Type B pancreatic cell (in vitro differentiated cells): ENCODE results near the gene SRCAP. TPM values are rescaled to one million over a fixed set of nuclear protein-coding genes. Genes with fewer than 3 reads are reported as not detected.

ENCODE experiments used
- DNase-seq: peaks from one replicate; pipeline ENCODE4 v3.0.0; 2021; ENCODE audit warnings: mixed read lengths; ENCODE audit not compliant: unreplicated experiment; ENCODE audit errors: extremely low spot score
- H3K27ac Mint-ChIP-seq: 2 replicates; pipeline ENCODE4 v1.8.0; 2021; ENCODE audit warnings: mild to moderate bottlenecking, mixed read lengths
- H3K27me3 Mint-ChIP-seq: 2 replicates; pipeline ENCODE4 v1.8.0; 2021; ENCODE audit warnings: mixed read lengths
- H3K36me3 Mint-ChIP-seq: 2 replicates; pipeline ENCODE4 v1.8.0; 2021; ENCODE audit warnings: mixed read lengths
- H3K4me1 Mint-ChIP-seq: one replicate; pipeline ENCODE4 v1.8.0; 2021; ENCODE audit warnings: mixed read lengths; ENCODE audit not compliant: unreplicated experiment
- H3K4me3 Mint-ChIP-seq: 2 replicates; pipeline ENCODE4 v1.8.0; 2021; ENCODE audit warnings: mild to moderate bottlenecking, mixed read lengths
- H3K9me3 Mint-ChIP-seq: 2 replicates; pipeline ENCODE4 v1.8.0; 2021; ENCODE audit warnings: mixed read lengths
- CTCF ChIP-seq: fragments of 200-600 bp; sonication (generic); conservative IDR thresholded peaks from 2 replicates; pipeline ENCODE4 v1.5.0; 2021; ENCODE audit warnings: antibody characterized with exemption, mild to moderate bottlenecking
- total RNA-seq: library from RNA; stranded (reverse); gene quantifications from 2 replicates; pipeline ENCODE4 v1.2.1, GENCODE V29; 2021; ENCODE audit warnings: low replicate concordance

The SRCAP gene
- total RNA-seq, 1 donor from 2014 or later: 73.5 TPM

GRCh38 chr16:30723725-30724355 lies 24.9 kb downstream of the SRCAP start:
- H3K27me3 Mint-ChIP-seq: no peaks in the 10 kb centered on the region
- H3K9me3 Mint-ChIP-seq: no peaks in the 10 kb centered on the region
- no peaks in the 10 kb centered on the region for H3K4me1 Mint-ChIP-seq
- DNase-seq: no peak
- H3K4me3 Mint-ChIP-seq: no peak overlapping the region
- TF ChIP-seq CTCF: no peak
- peaks cover 58% of the 10 kb centered on the region for H3K36me3 Mint-ChIP-seq
- H3K27ac Mint-ChIP-seq: no peak overlapping the region

GRCh38 chr16:30724641-30725417 lies 25.9 kb downstream of the SRCAP start:
- H3K27me3 Mint-ChIP-seq: no peaks in the 10 kb centered on the region
- peaks cover 59% of the 10 kb centered on the region for H3K36me3 Mint-ChIP-seq
- no peaks in the 10 kb centered on the region for H3K9me3 Mint-ChIP-seq
- H3K4me1 Mint-ChIP-seq: no peaks in the 10 kb centered on the region
- no peak for DNase-seq
- H3K27ac Mint-ChIP-seq: no peak overlapping the region
- H3K4me3 Mint-ChIP-seq: no peak overlapping the region
- TF ChIP-seq CTCF: no peak

DNA sequence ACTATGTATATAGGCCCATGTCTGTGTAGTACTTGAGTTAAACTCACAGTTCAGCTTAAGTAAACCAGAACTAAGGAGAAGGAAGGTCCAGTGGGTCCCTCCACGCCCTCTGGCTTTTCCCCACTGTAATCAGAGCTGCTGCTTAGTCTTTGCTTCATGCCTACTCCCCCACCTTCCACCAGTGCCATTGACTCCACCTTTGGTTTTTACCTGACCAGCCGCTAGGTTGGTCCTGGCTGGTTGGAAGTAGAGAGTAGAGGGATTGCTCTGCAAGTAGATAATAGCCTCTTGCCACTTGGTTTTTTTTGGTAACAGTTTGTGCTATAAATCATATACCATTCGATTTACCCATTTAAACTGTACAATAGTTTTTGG lies 26.4 kb downstream of the SRCAP start:
- H3K27me3 Mint-ChIP-seq: no peaks in the 10 kb centered on the region
- TF ChIP-seq CTCF: no peak
- DNase-seq: no peak
- H3K9me3 Mint-ChIP-seq: no peaks in the 10 kb centered on the region
- H3K36me3 Mint-ChIP-seq: peaks cover 56% of the 10 kb centered on the region
- H3K4me1 Mint-ChIP-seq: no peaks in the 10 kb centered on the region
- no peak overlapping the region for H3K4me3 Mint-ChIP-seq
- no peak overlapping the region for H3K27ac Mint-ChIP-seq

- Mint-ChIP-seq H3K4me1 (no peaks in the 10 kb centered on the region), H3K4me3 (no peak overlapping the region), H3K9me3 (no peaks in the 10 kb centered on the region), H3K36me3 (peaks cover 41% of the 10 kb centered on the region), H3K27me3 (no peaks in the 10 kb centered on the region), H3K27ac (no peak overlapping the region)
- no peak for DNase-seq
- TF ChIP-seq CTCF: no peak
Observed at GRCh38 chr16:30728321-30728720, 29.4 kb downstream of the SRCAP start.

DNA sequence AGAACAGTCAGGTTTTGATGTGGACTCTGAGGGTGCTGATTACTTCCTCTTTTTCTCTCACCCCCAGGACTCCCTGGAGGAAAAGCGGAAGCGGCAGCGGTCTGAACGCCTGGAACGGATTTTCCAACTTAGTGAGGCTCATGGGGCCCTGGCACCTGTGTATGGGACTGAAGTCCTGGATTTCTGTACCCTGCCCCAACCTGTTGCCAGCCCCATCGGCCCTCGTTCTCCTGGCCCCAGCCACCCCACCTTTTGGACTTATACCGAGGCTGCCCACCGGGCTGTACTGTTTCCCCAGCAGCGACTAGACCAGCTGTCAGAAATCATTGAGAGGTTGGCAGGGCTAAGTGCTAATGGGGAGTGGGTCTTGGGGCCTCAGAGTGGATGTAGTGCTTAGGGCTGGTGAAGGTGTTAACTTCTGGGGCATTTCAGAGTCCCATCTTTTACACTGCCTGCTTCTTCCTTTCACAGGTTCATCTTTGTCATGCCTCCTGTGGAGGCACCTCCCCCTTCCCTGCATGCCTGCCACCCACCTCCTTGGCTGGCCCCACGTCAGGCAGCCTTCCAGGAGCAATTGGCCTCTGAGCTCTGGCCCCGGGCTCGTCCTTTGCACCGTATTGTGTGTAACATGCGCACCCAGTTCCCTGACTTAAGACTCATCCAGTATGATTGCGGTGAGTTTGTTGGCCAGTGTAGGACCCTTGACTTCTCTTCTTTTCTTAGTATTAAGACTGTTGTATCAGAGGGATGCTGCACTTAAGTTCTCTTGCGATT lies 30.1 kb downstream of the SRCAP start:
- no peak for DNase-seq
- no peaks in the 10 kb centered on the region for H3K4me1 Mint-ChIP-seq
- H3K9me3 Mint-ChIP-seq: no peaks in the 10 kb centered on the region
- no peak overlapping the region for H3K27ac Mint-ChIP-seq
- H3K36me3 Mint-ChIP-seq: peaks cover 33% of the 10 kb centered on the region
- no peaks in the 10 kb centered on the region for H3K27me3 Mint-ChIP-seq
- no peak for TF ChIP-seq CTCF
- no peak overlapping the region for H3K4me3 Mint-ChIP-seq
